A549 (cell line): ENCODE data around the gene PPM1M. TPM values are rescaled to one million over a fixed set of nuclear protein-coding genes. Genes with fewer than 3 reads are reported as not detected.
A peak's percentile ranks its signal among the peaks of the same experiment; 100 is the strongest.

Experiments used
- ATAC-seq, 2 experiments: fragments of 200-7000 bp in 1 of 2; fragments of >200 bp in 1 of 2; cut with Nextera tagmentation in 1 of 2; cut with Tn5 transposase in 1 of 2; 3 replicates each; pipeline versions ENCODE4 v1.8.0 to v1.9.1; 2018 to 2020; ENCODE audit warnings: mild to moderate bottlenecking in 1 of 2, moderate library complexity in 1 of 2
- CTCF ChIA-PET: fragments of 300-600 bp; sonication (Branson Sonifier 250); formaldehyde crosslinking; extraction: SDS; loops from one replicate; lab custom pipeline; 2021; ENCODE audit warnings: antibody characterized with exemption, inconsistent platforms; lab: Yijun Ruan, JAX
- POLR2A ChIA-PET: fragments of 350-600 bp; formaldehyde crosslinking; extraction: SDS; loops from one replicate; lab custom pipeline; 2021; ENCODE audit warnings: antibody characterized with exemption, inconsistent platforms; lab: Yijun Ruan, JAX
- DNase-seq, 2 experiments: peaks; one replicate each; pipeline versions ENCODE4 v3.0.0 to v3.0.0-alpha.2; 2011 to 2016; ENCODE audit warnings: low read depth in 1 of 2, low spot score in 1 of 2
- FAIRE-seq: peaks from 2 replicates; lab custom pipeline; 2011; peaks lifted over from hg19 to GRCh38; lab: Jason Lieb, UNC
- H3K27ac ChIP-seq, 2 experiments: fragments of >200 bp; sonication (Bioruptor Twin); formaldehyde crosslinking; 3 replicates each; pipeline ENCODE4 v1.5.1; 2016 to 2017
- H3K4me1 ChIP-seq: fragments of >200 bp; sonication (Bioruptor Twin); formaldehyde crosslinking; 3 replicates; pipeline ENCODE4 v1.6.1; 2016
- H3K4me2 ChIP-seq: fragments of >200 bp; sonication (Bioruptor Twin); formaldehyde crosslinking; 3 replicates; pipeline ENCODE4 v1.6.1; 2016
- H3K4me3 ChIP-seq: fragments of >200 bp; sonication (Bioruptor Twin); formaldehyde crosslinking; 3 replicates; pipeline ENCODE4 v1.5.1; 2016
- H3K9me3 ChIP-seq: fragments of >200 bp; sonication (Bioruptor Twin); formaldehyde crosslinking; 3 replicates; pipeline ENCODE4 v1.6.1; 2016
- EHF ChIP-seq: fragments of 250-450 bp; sonication (Bioruptor Pico); IDR thresholded peaks from 2 replicates; pipeline ENCODE4 v1.5.0; 2020; ENCODE audit warnings: mild to moderate bottlenecking
- ELK1 ChIP-seq: fragments of 150-350 bp; IDR thresholded peaks from 2 replicates; pipeline ENCODE4 v1.6.1; 2014; ENCODE audit warnings: low read depth, mild to moderate bottlenecking, low read length
- EP300 ChIP-seq, 2 experiments: fragments of >200 bp; sonication (Bioruptor Twin); formaldehyde crosslinking; IDR thresholded peaks; 2 replicates in 1 of 2; 3 replicates in 1 of 2; pipeline ENCODE4 v1.6.1; 2016 to 2017
- ESRRA ChIP-seq: fragments of 150-350 bp; IDR thresholded peaks from 2 replicates; pipeline ENCODE4 v1.6.1; 2014; ENCODE audit warnings: mild to moderate bottlenecking, low read length, borderline replicate concordance
- FOSB ChIP-seq: fragments of 250-450 bp; sonication (Bioruptor Pico); IDR thresholded peaks from 2 replicates; pipeline ENCODE4 v1.5.0; 2020; ENCODE audit warnings: mild to moderate bottlenecking, moderate library complexity
- GATA3 ChIP-seq: IDR thresholded peaks from 2 replicates; pipeline ENCODE4 v1.6.1; 2012; ENCODE audit warnings: borderline replicate concordance
- HDAC2 ChIP-seq: fragments of 200-600 bp; sonication (generic); IDR thresholded peaks from 2 replicates; pipeline ENCODE4 v1.6.1; 2016
- JUN ChIP-seq, 2 experiments: fragments of >200 bp; sonication (Bioruptor Twin); formaldehyde crosslinking; IDR thresholded peaks; 2 replicates in 1 of 2; 3 replicates in 1 of 2; pipeline ENCODE4 v1.6.1; 2016 to 2017
- JUNB ChIP-seq: fragments of >200 bp; sonication (Bioruptor Twin); formaldehyde crosslinking; IDR thresholded peaks from 2 replicates; pipeline ENCODE4 v1.6.1; 2016
- MAZ ChIP-seq: fragments of 150-350 bp; IDR thresholded peaks from 2 replicates; pipeline ENCODE4 v1.6.1; 2014; ENCODE audit warnings: antibody characterized with exemption, low read depth, low read length, borderline replicate concordance
- MYC ChIP-seq: IDR thresholded peaks from 2 replicates; pipeline ENCODE4 v1.6.1; 2012; ENCODE audit warnings: mild to moderate bottlenecking, inconsistent platforms, low read length, improper control_type of control experiment, borderline replicate concordance
- NR3C1 ChIP-seq: fragments of >200 bp; sonication (Bioruptor Twin); formaldehyde crosslinking; IDR thresholded peaks from 3 replicates; pipeline ENCODE4 v1.6.1; 2017
- PBX3 ChIP-seq: IDR thresholded peaks from 2 replicates; pipeline ENCODE4 v1.6.1; 2012
- POLR2A ChIP-seq: IDR thresholded peaks from 2 replicates; pipeline ENCODE4 v1.6.1; 2012; ENCODE audit warnings: mild to moderate bottlenecking, low read length
- POLR2AphosphoS2 ChIP-seq: conservative IDR thresholded peaks from 2 replicates; pipeline ENCODE4 v1.6.1; 2012; ENCODE audit warnings: low read length, improper control_type of control experiment, inconsistent platforms
- RARB ChIP-seq: fragments of 250-450 bp; sonication (Bioruptor Pico); IDR thresholded peaks from 2 replicates; pipeline ENCODE4 v1.8.0; 2021; ENCODE audit warnings: mild to moderate bottlenecking, moderate library complexity
- RCOR1 ChIP-seq: fragments of 150-350 bp; IDR thresholded peaks from 2 replicates; pipeline ENCODE4 v1.6.1; 2014; ENCODE audit warnings: antibody characterized with exemption, low read length, low read depth
- REST ChIP-seq: fragments of 200-600 bp; sonication (generic); IDR thresholded peaks from 2 replicates; pipeline ENCODE4 v1.6.1; 2016; ENCODE audit warnings: antibody characterized with exemption, mild to moderate bottlenecking, moderate library complexity
- RNF2 ChIP-seq: fragments of 200-600 bp; sonication (generic); IDR thresholded peaks from 2 replicates; pipeline ENCODE4 v1.6.1; 2016; ENCODE audit warnings: low read depth, mild to moderate bottlenecking, antibody characterized with exemption, moderate library complexity, borderline replicate concordance
- SMC3 ChIP-seq: fragments of >200 bp; sonication (Bioruptor Twin); formaldehyde crosslinking; IDR thresholded peaks from 3 replicates; pipeline ENCODE4 v1.6.1; 2018; ENCODE audit warnings: inconsistent platforms
- TP53 ChIP-seq: fragments of 250-450 bp; sonication (Bioruptor Pico); IDR thresholded peaks from 2 replicates; pipeline ENCODE4 v1.5.0; 2021; ENCODE audit warnings: mild to moderate bottlenecking, moderate library complexity
- USF2 ChIP-seq: fragments of 450-650 bp; IDR thresholded peaks from 2 replicates; pipeline ENCODE4 v1.6.1; 2014; ENCODE audit warnings: antibody characterized with exemption
- ZC3H11A ChIP-seq: fragments of 450-650 bp; IDR thresholded peaks from 2 replicates; pipeline ENCODE4 v1.6.1; 2014; ENCODE audit warnings: antibody characterized with exemption, mild to moderate bottlenecking
- ZFP36 ChIP-seq: fragments of 450-650 bp; IDR thresholded peaks from 2 replicates; pipeline ENCODE4 v1.6.1; 2014; ENCODE audit warnings: borderline replicate concordance; ENCODE audit not compliant: partially characterized antibody
- ZSCAN20 ChIP-seq: fragments of 250-450 bp; sonication (Bioruptor Pico); IDR thresholded peaks from 2 replicates; pipeline ENCODE4 v1.8.0; 2022; ENCODE audit warnings: mild to moderate bottlenecking, moderate library complexity
- WGBS: methylation state at CpG from one replicate; pipeline ENCODE4 v1.1.6; 2017; ENCODE audit errors: missing lambda C conversion rate; 5-methylcytosine and 5-hydroxymethylcytosine counted together
- polyA plus RNA-seq, 4 experiments: library from polyadenylated mRNA; depleted of rRNA in 3 of 4; stranded (reverse); fragments of >200 nt; fragmentation: RNase III in 1 of 4; extraction: RNeasy Plus Mini Kit Qiagen cat#74134 plus additional on column Dnase treatment in 1 of 4; gene quantifications; 2 replicates in 3 of 4; 3 replicates in 1 of 4; pipeline ENCODE4 v1.2.3, GENCODE V29; 2011 to 2017
- TF ChIP-seq, protein P1 (sequence below): fragments of >200 bp; sonication (Bioruptor Twin); formaldehyde crosslinking; IDR thresholded peaks from 2 replicates; pipeline ENCODE4 v1.6.1; 2016
- TF ChIP-seq, protein P2 (sequence below): fragments of >200 bp; sonication (Bioruptor Twin); formaldehyde crosslinking; IDR thresholded peaks from 3 replicates; pipeline ENCODE4 v1.6.1; 2016

The PPM1M gene
- polyA plus RNA-seq, 2 of the 4 experiments (the other 2 are of a cell fraction), result 5.9 to 6.3 TPM

DNA sequence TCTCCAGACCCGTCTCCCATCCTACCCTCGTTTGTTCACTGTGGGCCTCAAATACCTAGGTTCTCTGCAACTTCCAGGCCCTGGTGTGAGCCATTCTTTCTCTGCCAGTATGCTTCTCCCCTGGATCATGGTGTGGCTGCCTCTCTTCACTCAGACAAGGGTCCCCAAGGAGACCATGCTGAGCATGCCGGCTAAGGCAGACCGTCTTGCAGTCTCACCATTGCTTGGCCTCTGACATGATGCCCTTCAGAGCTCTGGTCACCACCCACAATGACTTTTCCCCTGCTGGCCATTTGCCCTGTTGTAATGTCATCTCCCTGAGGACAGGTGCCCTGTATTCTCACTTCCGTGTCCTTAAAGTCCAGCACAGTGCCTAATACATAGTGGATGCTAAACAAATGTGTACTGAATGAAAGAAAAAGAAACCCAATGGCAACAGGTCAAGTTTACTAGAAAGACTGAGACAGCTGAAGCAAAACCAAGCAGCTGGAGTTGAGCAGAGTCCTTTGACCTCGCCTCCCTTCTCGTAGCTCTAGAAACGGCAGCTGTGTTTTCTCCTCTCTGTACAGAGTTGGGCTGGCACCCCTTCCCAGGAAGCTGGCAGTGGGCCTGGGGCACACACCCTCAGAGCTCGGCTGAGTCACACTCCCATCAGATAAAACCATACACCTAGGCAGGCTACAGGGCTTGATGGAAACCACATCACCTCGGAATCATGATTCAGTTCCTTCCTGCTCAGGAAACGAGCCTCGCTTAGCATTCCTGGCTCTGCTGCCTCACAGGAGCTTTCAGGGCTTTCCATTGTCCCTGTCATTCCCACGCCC is 28.8 kb upstream of the PPM1M start:
- H3K9me3 ChIP-seq, result no peaks in the 10 kb centered on the region
- CTCF ChIA-PET, result interaction anchor here (0.7 to 12.2 kb wide), 6 partner anchors 10 to 230 kb away, joined by 3 to 198 read pairs (median 4); partner anchors contain the start of gene TWF2
- no peak overlapping the region for H3K27ac ChIP-seq
- no peak for FAIRE-seq
- H3K4me1 ChIP-seq, result peaks cover 8% of the 10 kb centered on the region; the same call in 2 of the 3 replicates
- H3K4me2 ChIP-seq, result peak overlapping the region; percentile 18; the same call in 1 of the 3 replicates
- TF ChIP-seq ELK1 (no peak), ZFP36 (no peak), FOSB (CRISPR knock-in tag) (no peak), ZC3H11A (no peak), JUN (IDR thresholded peaks at IDR 0.05) (no peak), EHF (no peak), MAZ (no peak), EP300 (IDR thresholded peaks at IDR 0.05) (no peak), POLR2A (no peak), NR3C1 (no peak), ZSCAN20 (no peak), RCOR1 (no peak), JUNB (no peak), RNF2 (no peak), SMC3 (no peak), HDAC2 (no peak), USF2 (no peak), GATA3 (no peak)
- TF ChIP-seq, protein P1, sequence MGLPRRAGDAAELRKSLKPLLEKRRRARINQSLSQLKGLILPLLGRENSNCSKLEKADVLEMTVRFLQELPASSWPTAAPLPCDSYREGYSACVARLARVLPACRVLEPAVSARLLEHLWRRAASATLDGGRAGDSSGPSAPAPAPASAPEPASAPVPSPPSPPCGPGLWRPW, result no peak
- TF ChIP-seq, all 56 proteins: peak for 0
- 48% methylated on average over 10 of the region's 13 CpGs for WGBS
- H3K4me3 ChIP-seq, result no peak overlapping the region
- DNase-seq (peak in 1 of 2 experiments; percentile 14), ATAC-seq (peak in 1 of 2 experiments; percentile 16; a peak in 2 of 6 replicates)
- POLR2A ChIA-PET, result interaction anchor here (0.9 kb wide), 1 partner anchor 10 kb away, joined by 3 read pairs; no protein-coding TSS in a partner anchor

GRCh38 chr3:52217409-52217805 is 28.2 kb upstream of the PPM1M start:
- 92% methylated on average over 10 of the region's 10 CpGs for WGBS
- ATAC-seq, result no peak
- FAIRE-seq, result no peak
- TF ChIP-seq TP53 (CRISPR knock-in tag), result no peak
- TF ChIP-seq RARB, result no peak
- no peak for TF ChIP-seq ESRRA
- no peak for TF ChIP-seq RCOR1
- no peak for TF ChIP-seq POLR2AphosphoS2
- no peak for TF ChIP-seq PBX3
- no peak for TF ChIP-seq MYC
- TF ChIP-seq REST, result no peak
- TF ChIP-seq HDAC2, result no peak
- no peak for TF ChIP-seq MAZ
- TF ChIP-seq, protein P2, sequence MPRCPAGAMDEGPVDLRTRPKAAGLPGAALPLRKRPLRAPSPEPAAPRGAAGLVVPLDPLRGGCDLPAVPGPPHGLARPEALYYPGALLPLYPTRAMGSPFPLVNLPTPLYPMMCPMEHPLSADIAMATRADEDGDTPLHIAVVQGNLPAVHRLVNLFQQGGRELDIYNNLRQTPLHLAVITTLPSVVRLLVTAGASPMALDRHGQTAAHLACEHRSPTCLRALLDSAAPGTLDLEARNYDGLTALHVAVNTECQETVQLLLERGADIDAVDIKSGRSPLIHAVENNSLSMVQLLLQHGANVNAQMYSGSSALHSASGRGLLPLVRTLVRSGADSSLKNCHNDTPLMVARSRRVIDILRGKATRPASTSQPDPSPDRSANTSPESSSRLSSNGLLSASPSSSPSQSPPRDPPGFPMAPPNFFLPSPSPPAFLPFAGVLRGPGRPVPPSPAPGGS, result no peak
- TF ChIP-seq, all 56 proteins: peak for 0
- POLR2A ChIA-PET, result no interaction called here
- CTCF ChIA-PET, result interaction anchor here (0.9 to 12.2 kb wide), 5 partner anchors 10 to 229 kb away, joined by 3 to 198 read pairs (median 50); partner anchors contain the start of gene TWF2
- H3K27ac ChIP-seq, result no peak overlapping the region
- H3K9me3 ChIP-seq, result no peaks in the 10 kb centered on the region
- H3K4me3 ChIP-seq, result no peak overlapping the region
- no peak for DNase-seq
- peaks cover 8% of the 10 kb centered on the region; the same call in 2 of the 3 replicates for H3K4me1 ChIP-seq
- peak overlapping the region; percentile 18; the same call in 1 of the 3 replicates for H3K4me2 ChIP-seq
